Neural crest cell (in vitro differentiated cells): Measurements from ENCODE around the gene BMPER. TPM values are rescaled to one million over a fixed set of nuclear protein-coding genes. Genes with fewer than 3 reads are reported as not detected.

Source experiments
- DNase-seq: peaks from one replicate; pipeline ENCODE4 v3.0.0; 2021; ENCODE audit warnings: low read depth, mixed read lengths, low spot score
- H3K27ac Mint-ChIP-seq: one replicate; pipeline ENCODE4 v1.8.0; 2021; ENCODE audit warnings: mild to moderate bottlenecking, mixed read lengths; ENCODE audit not compliant: unreplicated experiment
- H3K27me3 Mint-ChIP-seq: 2 replicates; pipeline ENCODE4 v1.8.0; 2021; ENCODE audit warnings: low read depth, mild to moderate bottlenecking, mixed read lengths
- H3K36me3 Mint-ChIP-seq: 2 replicates; pipeline ENCODE4 v1.8.0; 2021; ENCODE audit warnings: low read depth, mild to moderate bottlenecking, mixed read lengths
- H3K4me1 Mint-ChIP-seq: 2 replicates; pipeline ENCODE4 v1.8.0; 2021; ENCODE audit warnings: mixed read lengths
- H3K4me3 Mint-ChIP-seq: one replicate; pipeline ENCODE4 v1.8.0; 2021; ENCODE audit warnings: mild to moderate bottlenecking, mixed read lengths
- H3K9me3 Mint-ChIP-seq: 2 replicates; pipeline ENCODE4 v1.8.0; 2021; ENCODE audit warnings: mixed read lengths
- CTCF ChIP-seq: fragments of 200-600 bp; sonication (generic); conservative IDR thresholded peaks from 2 replicates; pipeline ENCODE4 v1.5.0; 2021; ENCODE audit warnings: antibody characterized with exemption, mild to moderate bottlenecking
- total RNA-seq: library from RNA; stranded (reverse); gene quantifications from 2 replicates; pipeline ENCODE4 v1.2.1, GENCODE V29; 2021

Gene BMPER
- total RNA-seq, 1 donor from 2014 or later: not detected

GRCh38 chr7:33917661-33918060, 12.3 kb downstream of the BMPER start:
- peaks cover 24% of the 10 kb centered on the region for H3K27me3 Mint-ChIP-seq

GRCh38 chr7:33918438-33919143, 13.3 kb downstream of the BMPER start:
- no peak overlapping the region for H3K27ac Mint-ChIP-seq
- no peaks in the 10 kb centered on the region for H3K4me1 Mint-ChIP-seq

More at GRCh38 chr7:33917661-33918060, 12.3 kb downstream of the BMPER start:
- DNase-seq: no peak
- Mint-ChIP-seq H3K9me3 (peaks cover 5% of the 10 kb centered on the region), H3K4me3 (no peak overlapping the region), H3K4me1 (no peaks in the 10 kb centered on the region), H3K27ac (no peak overlapping the region), H3K36me3 (no peaks in the 10 kb centered on the region)
- TF ChIP-seq CTCF: no peak

GRCh38 chr7:33919449-33919848, 14.1 kb downstream of the BMPER start:
- Mint-ChIP-seq H3K4me3 (no peak overlapping the region), H3K27me3 (peaks cover 24% of the 10 kb centered on the region), H3K27ac (no peak overlapping the region), H3K9me3 (peaks cover 3% of the 10 kb centered on the region), H3K4me1 (no peaks in the 10 kb centered on the region), H3K36me3 (no peaks in the 10 kb centered on the region)
- no peak for DNase-seq
- TF ChIP-seq CTCF: no peak

More at GRCh38 chr7:33918438-33919143, 13.3 kb downstream of the BMPER start:
- peaks cover 24% of the 10 kb centered on the region for H3K27me3 Mint-ChIP-seq
- H3K4me3 Mint-ChIP-seq: no peak overlapping the region
- no peak for DNase-seq
- peaks cover 6% of the 10 kb centered on the region for H3K9me3 Mint-ChIP-seq
- no peak for TF ChIP-seq CTCF
- no peaks in the 10 kb centered on the region for H3K36me3 Mint-ChIP-seq

GRCh38 chr7:33921216-33921938, 16.0 kb downstream of the BMPER start:
- peaks cover 21% of the 10 kb centered on the region for H3K27me3 Mint-ChIP-seq
- H3K36me3 Mint-ChIP-seq: no peaks in the 10 kb centered on the region
- no peaks in the 10 kb centered on the region for H3K4me1 Mint-ChIP-seq
- H3K27ac Mint-ChIP-seq: no peak overlapping the region
- DNase-seq: no peak
- H3K4me3 Mint-ChIP-seq: no peak overlapping the region
- no peak for TF ChIP-seq CTCF
- H3K9me3 Mint-ChIP-seq: peaks cover 2% of the 10 kb centered on the region

GRCh38 chr7:33922820-33923219, 17.5 kb downstream of the BMPER start:
- H3K27ac Mint-ChIP-seq: no peak overlapping the region
- H3K9me3 Mint-ChIP-seq: peaks cover 2% of the 10 kb centered on the region
- no peaks in the 10 kb centered on the region for H3K4me1 Mint-ChIP-seq
- no peak for TF ChIP-seq CTCF
- peaks cover 21% of the 10 kb centered on the region for H3K27me3 Mint-ChIP-seq
- no peak for DNase-seq
- no peaks in the 10 kb centered on the region for H3K36me3 Mint-ChIP-seq
- no peak overlapping the region for H3K4me3 Mint-ChIP-seq
